CD4-positive, alpha-beta T cell (primary cell): Measurements from ENCODE around the gene MBNL1. TPM values are rescaled to one million over a fixed set of nuclear protein-coding genes. Genes with fewer than 3 reads are reported as not detected.

Source experiments
- ATAC-seq: fragments of 200-7000 bp; cut with Tn5 transposase; one replicate; pipeline ENCODE4 v1.10.0; 2022; ENCODE audit warnings: mild to moderate bottlenecking; ENCODE audit not compliant: poor library complexity
- CTCF ChIA-PET: fragments of 350-600 bp; sonication (Branson Sonifier 250); formaldehyde crosslinking; loops from one replicate; lab custom pipeline; 2021; ENCODE audit warnings: antibody characterized with exemption, inconsistent platforms; lab: Charles Lee
- POLR2A ChIA-PET: fragments of 350-600 bp; sonication (Branson Sonifier 250); formaldehyde crosslinking; loops from one replicate; lab custom pipeline; 2021; ENCODE audit warnings: antibody characterized with exemption, inconsistent platforms; lab: Charles Lee
- DNase-seq, 14 experiments: peaks; one replicate each; pipeline ENCODE4 v3.0.0-alpha.2; 2013 to 2020; ENCODE audit warnings: mixed read lengths in 2 of 14
- H3K27ac ChIP-seq, 2 donors: one replicate each; pipeline versions ENCODE4 v1.5.1 to v1.7.0; 2013; ENCODE audit warnings: low read length in 2 of 2, low read depth in 1 of 2, mild to moderate bottlenecking in 1 of 2
- H3K27me3 ChIP-seq, 2 experiments: 1 replicate in 1 of 2; 2 replicates in 1 of 2; pipeline versions ENCODE4 v1.6.1 to v1.7.0; 2013; ENCODE audit warnings: low read length in 2 of 2, control low read depth in 1 of 2, mild to moderate bottlenecking in 1 of 2, moderate library complexity in 1 of 2; ENCODE audit not compliant: insufficient read depth in 2 of 2, control insufficient read depth in 1 of 2
- H3K36me3 ChIP-seq: one replicate; pipeline ENCODE4 v1.6.1; 2013; ENCODE audit warnings: low read length, control low read depth; ENCODE audit not compliant: insufficient read depth
- H3K4me1 ChIP-seq: one replicate; pipeline ENCODE4 v1.6.1; 2013; ENCODE audit warnings: low read length, control low read depth; ENCODE audit not compliant: insufficient read depth
- H3K4me3 ChIP-seq: one replicate; pipeline ENCODE4 v1.5.1; 2013; ENCODE audit warnings: mild to moderate bottlenecking, low read length, moderate library complexity
- H3K9me3 ChIP-seq, 2 experiments: 1 replicate in 1 of 2; 2 replicates in 1 of 2; pipeline versions ENCODE4 v1.6.1 to v1.7.0; 2013; ENCODE audit warnings: low read length in 2 of 2, mild to moderate bottlenecking in 2 of 2, control low read depth in 1 of 2, moderate library complexity in 1 of 2; ENCODE audit not compliant: control insufficient read depth in 1 of 2, insufficient read depth in 1 of 2
- H3K27ac Mint-ChIP-seq: one replicate; pipeline ENCODE4 v1.8.0; 2020; ENCODE audit warnings: mixed read lengths
- H3K27me3 Mint-ChIP-seq: one replicate; pipeline ENCODE4 v1.8.0; 2021; ENCODE audit warnings: mixed read lengths
- H3K36me3 Mint-ChIP-seq: one replicate; pipeline ENCODE4 v1.8.0; 2021; ENCODE audit warnings: low read depth, mixed read lengths
- H3K4me1 Mint-ChIP-seq: one replicate; pipeline ENCODE4 v1.8.0; 2021; ENCODE audit warnings: low read depth, mixed read lengths
- H3K4me3 Mint-ChIP-seq: one replicate; pipeline ENCODE4 v1.8.0; 2020; ENCODE audit warnings: mild to moderate bottlenecking, mixed read lengths
- H3K9me3 Mint-ChIP-seq: one replicate; pipeline ENCODE4 v1.8.0; 2020; ENCODE audit warnings: mixed read lengths
- CTCF ChIP-seq: fragments of 200-600 bp; IDR thresholded peaks from one replicate; pipeline ENCODE4 v1.8.0; 2022; ENCODE audit warnings: antibody characterized with exemption, mild to moderate bottlenecking
- intact Hi-C, 2 experiments: fragments of 100-400 bp; cut with DNase I in 1 of 2; cut with micrococcal nuclease in 1 of 2; formaldehyde crosslinking; loops; one replicate each; pipeline versions ENCODE4 v1.15.1 to v1.9.0; 2023 to 2025; cut with DNase I, micrococcal nuclease
- total RNA-seq, 174 experiments: library from RNA in 2 of 174; stranded (reverse) in 2 of 174; gene quantifications; one replicate each; pipeline ENCODE4 v1.2.3 and lab custom pipeline; 2021 to 2026

The MBNL1 gene
- total RNA-seq, 2 experiments from 2014 or later: 551 to 561 TPM

DNA sequence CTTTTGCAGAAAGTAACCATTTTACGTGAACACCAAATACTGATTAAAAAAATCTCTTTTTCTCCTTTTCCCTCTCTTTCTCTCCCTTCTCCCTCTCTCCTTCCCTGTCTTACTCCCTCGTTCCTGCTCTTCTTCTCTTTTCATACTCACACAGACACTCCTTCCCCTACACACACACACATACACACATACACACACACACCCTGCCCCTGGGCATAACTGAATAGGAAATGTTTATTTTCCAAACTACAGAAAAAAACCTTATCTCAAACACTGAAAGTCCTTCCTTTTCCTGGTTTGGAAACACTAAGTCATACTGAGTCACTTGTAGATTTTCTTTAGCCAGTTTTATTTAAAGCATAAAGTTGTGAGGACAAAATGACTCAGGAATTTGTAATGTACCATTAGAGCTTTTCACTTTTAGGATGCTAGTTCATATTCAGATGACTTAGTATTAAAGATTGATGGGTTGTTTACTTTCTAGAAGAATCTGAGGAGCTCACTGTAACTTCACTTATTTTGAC, 62.4 kb downstream of the MBNL1 start:
- peaks cover 46% of the 10 kb centered on the region for H3K36me3 ChIP-seq
- peaks cover 36% of the 10 kb centered on the region for H3K4me1 ChIP-seq
- Mint-ChIP-seq H3K4me3 (peak overlapping the region; percentile 40), H3K27ac (peak overlapping the region; percentile 47), H3K36me3 (peaks cover 78% of the 10 kb centered on the region), H3K4me1 (peaks cover 92% of the 10 kb centered on the region), H3K27me3 (no peaks in the 10 kb centered on the region), H3K9me3 (no peaks in the 10 kb centered on the region)
- H3K27ac ChIP-seq: peak overlapping the region; percentile 0 to 12
- ChIA-PET CTCF (interaction anchor here (0.9 to 1.1 kb wide), 3 partner anchors 11 to 147 kb away, joined by 3 to 4 read pairs (median 3); no protein-coding TSS in a partner anchor), POLR2A (interaction anchor here (0.6 to 1.4 kb wide), 4 partner anchors 38 to 145 kb away, joined by 3 to 5 read pairs (median 4); partner anchors contain the start of gene MBNL1)
- DNase-seq (no peak), ATAC-seq (no peak)
- no peak for TF ChIP-seq CTCF
- intact Hi-C loops: loop anchor here in 1 of 2 experiments (5.0 kb wide), 2 partner anchors 54 to 56 kb away; no protein-coding TSS in a partner anchor
- no peak overlapping the region for H3K4me3 ChIP-seq
- H3K9me3 ChIP-seq: no peaks in the 10 kb centered on the region
- no peaks in the 10 kb centered on the region for H3K27me3 ChIP-seq

DNA sequence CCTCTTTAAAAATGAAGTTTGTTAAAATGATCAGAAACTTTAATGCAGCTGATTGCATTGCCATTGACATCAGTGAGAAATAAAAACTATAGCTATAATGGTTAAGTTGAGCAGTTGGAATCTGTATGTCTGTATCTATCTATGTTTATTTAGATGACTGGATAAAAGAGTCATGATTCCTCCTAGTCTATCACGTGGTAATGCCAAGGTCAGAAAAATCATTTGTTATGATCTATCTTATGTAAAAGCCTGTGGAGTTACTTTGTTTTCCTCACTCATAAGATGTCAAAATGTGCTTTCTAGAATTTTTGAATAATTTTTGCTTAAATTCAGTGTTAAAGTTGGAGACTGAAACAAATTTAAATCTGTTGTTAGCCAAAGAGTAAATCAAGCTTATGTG, 63.3 kb downstream of the MBNL1 start:
- DNase-seq (no peak), ATAC-seq (peak; percentile 27)
- ChIA-PET CTCF (interaction anchor here (0.6 to 2.4 kb wide), 4 partner anchors 35 to 146 kb away, joined by 3 to 8 read pairs (median 4); no protein-coding TSS in a partner anchor), POLR2A (interaction anchor here (0.7 to 2.0 kb wide), 13 partner anchors 8 to 146 kb away, joined by 3 to 8 read pairs (median 4); partner anchors contain the start of gene MBNL1)
- Mint-ChIP-seq H3K36me3 (peaks cover 81% of the 10 kb centered on the region), H3K27ac (peak overlapping the region; percentile 47), H3K4me3 (peak overlapping the region; percentile 36), H3K9me3 (no peaks in the 10 kb centered on the region), H3K4me1 (peaks cover 95% of the 10 kb centered on the region), H3K27me3 (no peaks in the 10 kb centered on the region)
- peaks cover 55% of the 10 kb centered on the region for H3K36me3 ChIP-seq
- peak overlapping the region in 1 of 2 donors; percentile 2 for H3K27ac ChIP-seq
- no peak for TF ChIP-seq CTCF
- intact Hi-C loops: loop anchor here in 1 of 2 experiments (5.0 kb wide), 2 partner anchors 55 kb away; no protein-coding TSS in a partner anchor
- H3K9me3 ChIP-seq: no peaks in the 10 kb centered on the region
- no peaks in the 10 kb centered on the region for H3K27me3 ChIP-seq
- no peak overlapping the region for H3K4me3 ChIP-seq
- peaks cover 32% of the 10 kb centered on the region for H3K4me1 ChIP-seq

DNA sequence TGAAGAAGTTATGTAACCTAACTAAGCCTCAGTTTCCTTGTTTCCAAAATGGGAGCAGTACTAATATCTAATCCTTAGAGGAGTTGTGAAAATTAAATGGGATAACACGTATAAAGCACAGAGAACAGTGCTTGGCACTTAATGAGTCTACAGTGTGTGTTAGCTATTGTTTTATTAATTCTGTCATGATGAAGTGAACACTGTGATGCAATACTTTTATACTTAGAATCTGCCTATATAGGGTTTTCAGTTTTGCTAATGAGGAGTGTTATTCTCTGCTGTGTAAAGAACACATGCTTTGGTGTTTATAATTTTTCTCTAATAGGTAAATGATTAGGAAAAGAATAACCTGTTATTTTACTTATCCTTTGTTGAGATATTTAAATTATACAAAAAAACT, 65.2 kb downstream of the MBNL1 start:
- H3K4me3 Mint-ChIP-seq: peak overlapping the region; percentile 45
- Histone ChIP-seq H3K27ac (no peak overlapping the region), H3K4me1 (peaks cover 37% of the 10 kb centered on the region), H3K36me3 (peaks cover 70% of the 10 kb centered on the region), H3K9me3 (no peaks in the 10 kb centered on the region), H3K27me3 (no peaks in the 10 kb centered on the region), H3K4me3 (no peak overlapping the region)
- H3K36me3 Mint-ChIP-seq: peaks cover 90% of the 10 kb centered on the region
- no peak for DNase-seq
- TF ChIP-seq CTCF: no peak
- no peaks in the 10 kb centered on the region for H3K9me3 Mint-ChIP-seq
- peak overlapping the region; percentile 47 for H3K27ac Mint-ChIP-seq
- no peak for ATAC-seq
- ChIA-PET CTCF (interaction anchor here (1.2 to 2.4 kb wide), 2 partner anchors 12 to 109 kb away, joined by 4 to 8 read pairs; no protein-coding TSS in a partner anchor), POLR2A (interaction anchor here (0.7 to 1.7 kb wide), 2 partner anchors 64 to 113 kb away, joined by 3 to 7 read pairs; no protein-coding TSS in a partner anchor)
- intact Hi-C loops: loop anchor here in 1 of 2 experiments (5.0 kb wide), 2 partner anchors 53 to 57 kb away; no protein-coding TSS in a partner anchor
- no peaks in the 10 kb centered on the region for H3K27me3 Mint-ChIP-seq
- peaks cover 92% of the 10 kb centered on the region for H3K4me1 Mint-ChIP-seq
